A673 (cell line): Measurements from ENCODE around the gene YKT6. TPM values are rescaled to one million over a fixed set of nuclear protein-coding genes. Genes with fewer than 3 reads are reported as not detected.
"Not testable (repeated sequence)": the region's sequence is repeated elsewhere in the genome, so short reads cannot be mapped to it uniquely, and the experiment has no call there.

Source experiments
- BruUV-seq: library from RNA; stranded (reverse); fragments of 400-500 nt; replicated peaks from 2 replicates; lab custom pipeline; 2021; lab: Mats Ljungman, UMichigan
- CTCF ChIA-PET: fragments of 300-600 bp; sonication (Branson Sonifier 250); formaldehyde crosslinking; loops from one replicate; lab custom pipeline; 2022; ENCODE audit warnings: antibody characterized with exemption; lab: Charles Lee
- POLR2A ChIA-PET: fragments of 300-600 bp; sonication (Branson Sonifier 250); formaldehyde crosslinking; loops from one replicate; lab custom pipeline; 2022; ENCODE audit warnings: antibody characterized with exemption; ENCODE audit not compliant: low non-redundant PET; lab: Charles Lee
- DNase-seq: peaks from one replicate; pipeline ENCODE4 v3.0.0-alpha.2; 2015; ENCODE audit warnings: low spot score
- H3K27ac ChIP-seq: fragments of 200-600 bp; sonication (generic); 2 replicates; pipeline ENCODE4 v1.5.1; 2016; ENCODE audit warnings: mixed run types, low read depth, mild to moderate bottlenecking, mixed read lengths, antibody characterized with exemption, low read length; ENCODE audit not compliant: poor library complexity, severe bottlenecking
- H3K27me3 ChIP-seq: fragments of 200-600 bp; sonication (generic); replicated peaks from 2 replicates; pipeline ENCODE4 v1.6.1; 2017; ENCODE audit warnings: mixed run types, low read depth, mild to moderate bottlenecking, mixed read lengths, antibody characterized with exemption, low read length; ENCODE audit not compliant: insufficient read depth, poor library complexity
- H3K36me3 ChIP-seq: fragments of 200-600 bp; sonication (generic); 2 replicates; pipeline ENCODE4 v1.6.1; 2016; ENCODE audit warnings: mixed run types, mild to moderate bottlenecking, mixed read lengths, antibody characterized with exemption, low read length; ENCODE audit not compliant: insufficient read depth, poor library complexity, severe bottlenecking
- H3K4me1 ChIP-seq: fragments of 200-600 bp; sonication (generic); 2 replicates; pipeline ENCODE4 v1.6.1; 2017; ENCODE audit warnings: mixed run types, mild to moderate bottlenecking, mixed read lengths, antibody characterized with exemption, low read length; ENCODE audit not compliant: insufficient read depth, poor library complexity, severe bottlenecking
- H3K4me3 ChIP-seq: fragments of 200-600 bp; sonication (generic); 2 replicates; pipeline ENCODE4 v1.5.1; 2016; ENCODE audit warnings: low read depth, mixed run types, mild to moderate bottlenecking, mixed read lengths, low read length; ENCODE audit not compliant: poor library complexity, severe bottlenecking
- H3K9me3 ChIP-seq: fragments of 200-600 bp; sonication (generic); 2 replicates; pipeline ENCODE4 v1.6.1; 2016; ENCODE audit warnings: mixed run types, low read depth, mild to moderate bottlenecking, mixed read lengths, antibody characterized with exemption, low read length; ENCODE audit not compliant: poor library complexity, severe bottlenecking
- CTCF ChIP-seq: fragments of 300-800, 200-600 bp; sonication (generic); conservative IDR thresholded peaks from 2 replicates; pipeline ENCODE4 v1.5.1; 2017; ENCODE audit warnings: low read depth, mild to moderate bottlenecking, antibody characterized with exemption, low read length, moderate library complexity, mixed read lengths
- EZH2 ChIP-seq: fragments of 200-600 bp; sonication (generic); IDR thresholded peaks from 2 replicates; pipeline ENCODE4 v1.6.1; 2017; ENCODE audit warnings: borderline replicate concordance, low read depth, mild to moderate bottlenecking, mixed read lengths, antibody characterized with exemption, low read length; ENCODE audit not compliant: poor library complexity, severe bottlenecking
- intact Hi-C: fragments of 100-400 bp; cut with micrococcal nuclease; formaldehyde crosslinking; loops from one replicate; pipeline ENCODE4 v1.10.0; 2022; ENCODE audit not compliant: unreplicated experiment
- total RNA-seq: library from RNA; stranded (reverse); gene quantifications from 2 replicates; pipeline ENCODE4 v1.2.3, GENCODE V29; 2021

The YKT6 gene
- total RNA-seq, 1 experiment from 2014 or later, result 140 TPM

GRCh38 chr7:44173911-44174693, 26.7 kb upstream of the YKT6 start:
- CTCF ChIA-PET, result no interaction called here
- intact Hi-C loops, result no loop called here
- BruUV-seq, result no TSS peak
- Histone ChIP-seq H3K4me1 (peaks cover 9% of the 10 kb centered on the region), H3K4me3 (no peak overlapping the region), H3K36me3 (no peaks in the 10 kb centered on the region), H3K9me3 (no peaks in the 10 kb centered on the region), H3K27ac (no peak overlapping the region), H3K27me3 (no peaks in the 10 kb centered on the region)
- DNase-seq, result no peak
- POLR2A ChIA-PET, result no interaction called here
- TF ChIP-seq EZH2, result no peak
- TF ChIP-seq CTCF, result no peak

GRCh38 chr7:44174694-44174948, 26.2 kb upstream of the YKT6 start:
- POLR2A ChIA-PET, H3K27me3 ChIP-seq, BruUV-seq, H3K9me3 ChIP-seq, H3K27ac ChIP-seq, CTCF ChIA-PET, H3K36me3 ChIP-seq, H3K4me3 ChIP-seq, DNase-seq, intact Hi-C loops, H3K4me1 ChIP-seq: not testable (repeated sequence)

GRCh38 chr7:44175730-44176129, 25.0 kb upstream of the YKT6 start:
- ChIA-PET CTCF (no interaction called here), POLR2A (no interaction called here)
- TF ChIP-seq EZH2 (no peak), CTCF (no peak)
- H3K4me1 ChIP-seq, result peaks cover 9% of the 10 kb centered on the region
- no peak overlapping the region for H3K27ac ChIP-seq
- H3K27me3 ChIP-seq, result no peaks in the 10 kb centered on the region
- H3K4me3 ChIP-seq, result no peak overlapping the region
- no peaks in the 10 kb centered on the region for H3K36me3 ChIP-seq
- intact Hi-C loops, result no loop called here
- DNase-seq, result no peak
- no peaks in the 10 kb centered on the region for H3K9me3 ChIP-seq
- BruUV-seq, result no TSS peak

- peaks cover 9% of the 10 kb centered on the region for H3K4me1 ChIP-seq
- no peaks in the 10 kb centered on the region for H3K27me3 ChIP-seq
- no peak for DNase-seq
- no peaks in the 10 kb centered on the region for H3K36me3 ChIP-seq
- CTCF ChIA-PET, result no interaction called here
- TF ChIP-seq CTCF, result no peak
- no peak for TF ChIP-seq EZH2
- no TSS peak for BruUV-seq
- no peak overlapping the region for H3K27ac ChIP-seq
- no peaks in the 10 kb centered on the region for H3K9me3 ChIP-seq
- POLR2A ChIA-PET, result no interaction called here
- no peak overlapping the region for H3K4me3 ChIP-seq
- intact Hi-C loops, result no loop called here
Measured at GRCh38 chr7:44176486-44176885, 24.3 kb upstream of the YKT6 start.
